Testis (tissue), 2 donors: ENCODE data around the gene SLC5A10.

Experiments used
- CTCF ChIP-seq, 3 experiments: fragments of 450-650 bp in 2 of 3; fragments of 200-600 bp in 1 of 3; sonication (generic) in 1 of 3; IDR thresholded peaks; one replicate each; pipeline ENCODE4 v1.5.1; 2016 to 2019; ENCODE audit warnings: antibody characterized with exemption in 3 of 3, mild to moderate bottlenecking in 2 of 3, moderate library complexity in 1 of 3
- POLR2A ChIP-seq: fragments of 450-650 bp; IDR thresholded peaks from one replicate; pipeline ENCODE4 v1.6.1; 2017; ENCODE audit warnings: antibody characterized with exemption, mild to moderate bottlenecking, moderate library complexity

- TF ChIP-seq CTCF (IDR thresholded peaks at IDR 0.05) (no peak), POLR2A (no peak)
Observed at GRCh38 chr17:19016881-19017280, 64.9 kb downstream of the SLC5A10 start.
